ENCODE results near the gene CCDC40. TPM values are rescaled to one million over a fixed set of nuclear protein-coding genes. Genes with fewer than 3 reads are reported as not detected.
A peak's percentile ranks its signal among the peaks of the same experiment; 100 is the strongest.
"Not testable (repeated sequence)": the region's sequence is repeated elsewhere in the genome, so short reads cannot be mapped to it uniquely, and the experiment has no call there.

The CCDC40 gene
- total RNA-seq, 2 donors from 2014 or later, result 3.0 to 9.3 TPM

- no peak for DNase-seq (ENCODE audit: low spot score)
- no peak for TF ChIP-seq CTCF (IDR thresholded peaks at IDR 0.05)
- Histone ChIP-seq H3K4me1 (peaks cover 0 to 5% of the 10 kb centered on the region in 2 donors), H3K27ac (no peak overlapping the region), H3K36me3 (no peaks in the 10 kb centered on the region), H3K4me3 (no peak overlapping the region), H3K9me3 (no peaks in the 10 kb centered on the region), H3K27me3 (no peaks in the 10 kb centered on the region)
These were observed 51.2 kb downstream of the CCDC40 start for GRCh38 chr17:80087346-80088265.

- Histone ChIP-seq H3K4me1 (no peaks in the 10 kb centered on the region), H3K4me3 (no peak overlapping the region), H3K36me3 (no peaks in the 10 kb centered on the region), H3K27me3 (no peaks in the 10 kb centered on the region), H3K9me3 (no peaks in the 10 kb centered on the region), H3K27ac (no peak overlapping the region)
- no peak for DNase-seq (ENCODE audit: low spot score)
- no peak for TF ChIP-seq CTCF (IDR thresholded peaks at IDR 0.05)
These were observed 53.3 kb downstream of the CCDC40 start for GRCh38 chr17:80089762-80090161.

GRCh38 chr17:80090164-80090563, 53.7 kb downstream of the CCDC40 start:
- not testable (repeated sequence) for H3K4me3 ChIP-seq; DNase-seq (ENCODE audit: low spot score); H3K36me3 ChIP-seq; H3K9me3 ChIP-seq; H3K4me1 ChIP-seq; H3K27me3 ChIP-seq; H3K27ac ChIP-seq

GRCh38 chr17:80091376-80091775, 54.9 kb downstream of the CCDC40 start:
- H3K27ac ChIP-seq, result no peak overlapping the region
- no peak for DNase-seq (ENCODE audit: low spot score)
- TF ChIP-seq CTCF (IDR thresholded peaks at IDR 0.05), result no peak
- H3K4me3 ChIP-seq, result no peak overlapping the region
- no peaks in the 10 kb centered on the region for H3K27me3 ChIP-seq
- no peaks in the 10 kb centered on the region for H3K9me3 ChIP-seq
- H3K4me1 ChIP-seq, result no peaks in the 10 kb centered on the region
- no peaks in the 10 kb centered on the region for H3K36me3 ChIP-seq

- H3K27me3 ChIP-seq, result no peaks in the 10 kb centered on the region
- H3K9me3 ChIP-seq, result no peaks in the 10 kb centered on the region
- no peaks in the 10 kb centered on the region for H3K4me1 ChIP-seq
- no peak overlapping the region for H3K4me3 ChIP-seq
- no peaks in the 10 kb centered on the region for H3K36me3 ChIP-seq
- no peak for DNase-seq (ENCODE audit: low spot score)
- peak overlapping the region in 1 of 2 donors; percentile 37 for H3K27ac ChIP-seq
- TF ChIP-seq CTCF (IDR thresholded peaks at IDR 0.05), result no peak
These were observed 56.5 kb downstream of the CCDC40 start for GRCh38 chr17:80092959-80093358.

GRCh38 chr17:80095038-80095843, 58.8 kb downstream of the CCDC40 start:
- no peak for TF ChIP-seq CTCF (IDR thresholded peaks at IDR 0.05)
- no peak overlapping the region for H3K4me3 ChIP-seq
- H3K4me1 ChIP-seq, result no peaks in the 10 kb centered on the region
- H3K27me3 ChIP-seq, result no peaks in the 10 kb centered on the region
- H3K9me3 ChIP-seq, result no peaks in the 10 kb centered on the region
- DNase-seq (ENCODE audit: low spot score), result no peak
- no peaks in the 10 kb centered on the region for H3K36me3 ChIP-seq
- H3K27ac ChIP-seq, result no peak overlapping the region

Data from right atrium auricular region (tissue), 2 donors.